Erythroblast (primary cell): ENCODE results near the gene SUMO2.

ENCODE experiments used
- GATA1 ChIP-seq: IDR thresholded peaks from 2 replicates; pipeline ENCODE4 v1.6.1; 2011; ENCODE audit warnings: low read depth, mild to moderate bottlenecking, control low read depth, low read length, moderate library complexity
- POLR2A ChIP-seq: IDR thresholded peaks from 2 replicates; pipeline ENCODE4 v1.6.1; 2011; ENCODE audit warnings: mild to moderate bottlenecking, low read length

- no peak for TF ChIP-seq POLR2A
- no peak for TF ChIP-seq GATA1
These were observed 7.8 kb downstream of the SUMO2 start for GRCh38 chr17:75174996-75175395.
